ENCODE data around the gene SMIM45.

DNA sequence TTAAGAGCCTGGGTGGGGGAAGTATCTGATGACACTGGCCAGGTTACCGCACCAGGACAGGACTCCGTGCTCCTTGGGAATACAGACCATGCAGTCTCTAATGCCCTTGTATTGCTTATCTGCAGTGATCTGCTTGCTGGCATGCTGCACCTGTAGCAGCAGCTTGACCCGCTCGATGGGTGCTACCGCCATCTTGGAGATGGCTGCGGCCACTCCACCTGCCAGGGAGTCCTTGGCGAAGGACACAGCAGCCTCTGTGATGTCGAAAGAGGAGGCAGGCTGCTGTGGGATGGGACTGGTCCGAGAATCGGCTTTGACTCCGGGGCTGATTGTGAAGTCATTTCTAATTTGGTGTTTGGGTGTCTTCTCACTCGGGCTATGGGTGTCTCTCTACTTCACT lies 49.8 kb downstream of the SMIM45 start:
- TF ChIP-seq, protein P1, sequence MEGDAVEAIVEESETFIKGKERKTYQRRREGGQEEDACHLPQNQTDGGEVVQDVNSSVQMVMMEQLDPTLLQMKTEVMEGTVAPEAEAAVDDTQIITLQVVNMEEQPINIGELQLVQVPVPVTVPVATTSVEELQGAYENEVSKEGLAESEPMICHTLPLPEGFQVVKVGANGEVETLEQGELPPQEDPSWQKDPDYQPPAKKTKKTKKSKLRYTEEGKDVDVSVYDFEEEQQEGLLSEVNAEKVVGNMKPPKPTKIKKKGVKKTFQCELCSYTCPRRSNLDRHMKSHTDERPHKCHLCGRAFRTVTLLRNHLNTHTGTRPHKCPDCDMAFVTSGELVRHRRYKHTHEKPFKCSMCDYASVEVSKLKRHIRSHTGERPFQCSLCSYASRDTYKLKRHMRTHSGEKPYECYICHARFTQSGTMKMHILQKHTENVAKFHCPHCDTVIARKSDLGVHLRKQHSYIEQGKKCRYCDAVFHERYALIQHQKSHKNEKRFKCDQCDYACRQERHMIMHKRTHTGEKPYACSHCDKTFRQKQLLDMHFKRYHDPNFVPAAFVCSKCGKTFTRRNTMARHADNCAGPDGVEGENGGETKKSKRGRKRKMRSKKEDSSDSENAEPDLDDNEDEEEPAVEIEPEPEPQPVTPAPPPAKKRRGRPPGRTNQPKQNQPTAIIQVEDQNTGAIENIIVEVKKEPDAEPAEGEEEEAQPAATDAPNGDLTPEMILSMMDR (IDR thresholded peaks at IDR 0.05; ENCODE audit: borderline replicate concordance, extremely low read depth, low read length, poor library complexity, severe bottlenecking) = no peak
- no peak for TF ChIP-seq EZH2 (IDR thresholded peaks at IDR 0.05; ENCODE audit: borderline replicate concordance, low read depth, low read length, severe bottlenecking)

Data from DND-41 (cell line).